Vagina (tissue), 2 donors: ENCODE data around the gene TAB2. TPM values are rescaled to one million over a fixed set of nuclear protein-coding genes. Genes with fewer than 3 reads are reported as not detected.
"Not testable (repeated sequence)": the region's sequence is repeated elsewhere in the genome, so short reads cannot be mapped to it uniquely, and the experiment has no call there.

Experiments used
- DNase-seq, 2 donors: peaks; one replicate each; pipeline ENCODE4 v3.0.0-alpha.2; 2017; ENCODE audit errors: extremely low spot score in 2 of 2
- H3K27ac ChIP-seq: fragments of 200-600 bp; sonication (generic); one replicate; pipeline ENCODE4 v1.5.1; 2019
- H3K27me3 ChIP-seq: fragments of 200-600 bp; sonication (generic); one replicate; pipeline ENCODE4 v1.5.1; 2019
- H3K36me3 ChIP-seq, 2 donors: fragments of 200-600 bp; sonication (generic); one replicate each; pipeline ENCODE4 v1.5.1; 2017 to 2019
- H3K4me1 ChIP-seq: fragments of 200-600 bp; sonication (generic); one replicate; pipeline ENCODE4 v1.5.1; 2019
- H3K4me3 ChIP-seq, 2 donors: fragments of 200-600 bp; sonication (generic); 1 replicate in 1 of 2; 2 replicates in 1 of 2; pipeline ENCODE4 v1.5.1; 2016 to 2019
- H3K9me3 ChIP-seq: fragments of 200-600 bp; sonication (generic); one replicate; pipeline ENCODE4 v1.5.1; 2019
- CTCF ChIP-seq, 3 experiments: fragments of 450-650 bp in 2 of 3; fragments of 200-600 bp in 1 of 3; sonication (generic) in 1 of 3; IDR thresholded peaks; one replicate each; pipeline ENCODE4 v1.5.1; 2017 to 2019; ENCODE audit warnings: antibody characterized with exemption in 3 of 3, mild to moderate bottlenecking in 2 of 3, moderate library complexity in 2 of 3
- POLR2A ChIP-seq, 2 donors: fragments of 450-650 bp; IDR thresholded peaks; one replicate each; pipeline ENCODE4 v1.6.1; 2017; ENCODE audit warnings: antibody characterized with exemption in 2 of 2, mild to moderate bottlenecking in 2 of 2, moderate library complexity in 2 of 2
- POLR2AphosphoS5 ChIP-seq, 2 donors: sonication (generic); formaldehyde crosslinking; IDR thresholded peaks; one replicate each; pipeline ENCODE4 v1.9.0; 2017; ENCODE audit warnings: antibody characterized with exemption in 2 of 2, mild to moderate bottlenecking in 2 of 2, low read depth in 1 of 2; ENCODE audit not compliant: insufficient read depth in 1 of 2
- intact Hi-C: fragments of 100-400 bp; cut with DNase I; formaldehyde crosslinking; loops from one replicate; pipeline ENCODE4 v1.15.1; 2023
- total RNA-seq: library from RNA; depleted of rRNA; stranded (reverse); fragments of >200 nt; gene quantifications from one replicate; pipeline ENCODE4 v1.2.3, GENCODE V29; 2016

TAB2 gene
- total RNA-seq, 1 donor from 2014 or later, result 80.5 TPM

- Histone ChIP-seq H3K4me1 (peaks cover 31% of the 10 kb centered on the region), H3K27ac (peak overlapping the region; percentile 91), H3K4me3 (peak overlapping the region; percentile 56 to 98), H3K9me3 (no peaks in the 10 kb centered on the region), H3K36me3 (no peaks in the 10 kb centered on the region), H3K27me3 (no peaks in the 10 kb centered on the region)
- intact Hi-C loops, result loop anchor here (10.0 kb wide), 1 partner anchor 198 kb away; no protein-coding TSS in a partner anchor
- TF ChIP-seq POLR2A (IDR thresholded peaks at IDR 0.05), result peak in 1 of 2 donors; percentile 50
- peak in 1 of 2 donors; percentile 75 for TF ChIP-seq POLR2AphosphoS5 (IDR thresholded peaks at IDR 0.05; ENCODE audit: insufficient read depth in 1 of 2, low read depth in 1 of 2)
- TF ChIP-seq CTCF (IDR thresholded peaks at IDR 0.05), result no peak
- peak in 1 of 2 donors; percentile 87 for DNase-seq
Observed at GRCh38 chr6:149316740-149317643, 520 bp upstream of the TAB2 start.

GRCh38 chr6:149318581-149319286 lies 1.2 kb downstream of the TAB2 start:
- peak overlapping the region; percentile 56 to 98 for H3K4me3 ChIP-seq
- no peak for DNase-seq
- no peak for TF ChIP-seq POLR2A (IDR thresholded peaks at IDR 0.05)
- TF ChIP-seq CTCF (IDR thresholded peaks at IDR 0.05), result no peak
- no peak for TF ChIP-seq POLR2AphosphoS5 (IDR thresholded peaks at IDR 0.05; ENCODE audit: insufficient read depth in 1 of 2, low read depth in 1 of 2)
- intact Hi-C loops, result loop anchor here (10.0 kb wide), 1 partner anchor 196 kb away; no protein-coding TSS in a partner anchor
- H3K36me3 ChIP-seq, result no peaks in the 10 kb centered on the region
- H3K4me1 ChIP-seq, result peaks cover 41% of the 10 kb centered on the region
- no peaks in the 10 kb centered on the region for H3K9me3 ChIP-seq
- peak overlapping the region; percentile 91 for H3K27ac ChIP-seq
- H3K27me3 ChIP-seq, result no peaks in the 10 kb centered on the region

- TF ChIP-seq POLR2A (IDR thresholded peaks at IDR 0.05) (no peak), POLR2AphosphoS5 (IDR thresholded peaks at IDR 0.05; ENCODE audit: insufficient read depth in 1 of 2, low read depth in 1 of 2) (no peak), CTCF (IDR thresholded peaks at IDR 0.05) (no peak)
- H3K36me3 ChIP-seq, result no peaks in the 10 kb centered on the region
- intact Hi-C loops, result loop anchor here (10.0 kb wide), 1 partner anchor 195 kb away; no protein-coding TSS in a partner anchor
- H3K27me3 ChIP-seq, result no peaks in the 10 kb centered on the region
- DNase-seq, result no peak
- H3K4me3 ChIP-seq, result peak overlapping the region; percentile 56 to 98
- H3K4me1 ChIP-seq, result peaks cover 48% of the 10 kb centered on the region
- no peaks in the 10 kb centered on the region for H3K9me3 ChIP-seq
- H3K27ac ChIP-seq, result peak overlapping the region; percentile 91
Observed at GRCh38 chr6:149319422-149319821, 1.9 kb downstream of the TAB2 start.

- H3K27me3 ChIP-seq, H3K9me3 ChIP-seq, intact Hi-C loops, H3K4me3 ChIP-seq, DNase-seq, H3K36me3 ChIP-seq: not testable (repeated sequence)
- Histone ChIP-seq H3K4me1 (peaks cover 54% of the 10 kb centered on the region), H3K27ac (peak overlapping the region; percentile 9)
Observed at GRCh38 chr6:149320016-149320415, 2.5 kb downstream of the TAB2 start.

GRCh38 chr6:149320796-149321195 lies 3.3 kb downstream of the TAB2 start:
- DNase-seq, result no peak
- intact Hi-C loops, result no loop called here
- no peaks in the 10 kb centered on the region for H3K27me3 ChIP-seq
- no peaks in the 10 kb centered on the region for H3K36me3 ChIP-seq
- TF ChIP-seq CTCF (IDR thresholded peaks at IDR 0.05) (no peak), POLR2AphosphoS5 (IDR thresholded peaks at IDR 0.05; ENCODE audit: insufficient read depth in 1 of 2, low read depth in 1 of 2) (no peak), POLR2A (IDR thresholded peaks at IDR 0.05) (no peak)
- peak overlapping the region; percentile 36 for H3K27ac ChIP-seq
- H3K4me3 ChIP-seq, result no peak overlapping the region
- no peaks in the 10 kb centered on the region for H3K9me3 ChIP-seq
- peaks cover 61% of the 10 kb centered on the region for H3K4me1 ChIP-seq
